Body of pancreas (tissue), 4 donors: ENCODE results near the gene MVD.

Experiments used
- POLR2A ChIP-seq, 3 donors: fragments of 450-650 bp; IDR thresholded peaks; one replicate each; pipeline ENCODE4 v1.6.1; 2016; ENCODE audit warnings: antibody characterized with exemption in 3 of 3, mild to moderate bottlenecking in 2 of 3
- TF ChIP-seq, protein P1 (sequence below), 7 experiments: fragments of 450-650 bp in 4 of 7; fragments of 200-600 bp in 3 of 7; sonication (generic) in 3 of 7; IDR thresholded peaks; one replicate each; pipeline ENCODE4 v1.5.1; 2016 to 2019; ENCODE audit warnings: antibody characterized with exemption in 7 of 7

- TF ChIP-seq, protein P1, sequence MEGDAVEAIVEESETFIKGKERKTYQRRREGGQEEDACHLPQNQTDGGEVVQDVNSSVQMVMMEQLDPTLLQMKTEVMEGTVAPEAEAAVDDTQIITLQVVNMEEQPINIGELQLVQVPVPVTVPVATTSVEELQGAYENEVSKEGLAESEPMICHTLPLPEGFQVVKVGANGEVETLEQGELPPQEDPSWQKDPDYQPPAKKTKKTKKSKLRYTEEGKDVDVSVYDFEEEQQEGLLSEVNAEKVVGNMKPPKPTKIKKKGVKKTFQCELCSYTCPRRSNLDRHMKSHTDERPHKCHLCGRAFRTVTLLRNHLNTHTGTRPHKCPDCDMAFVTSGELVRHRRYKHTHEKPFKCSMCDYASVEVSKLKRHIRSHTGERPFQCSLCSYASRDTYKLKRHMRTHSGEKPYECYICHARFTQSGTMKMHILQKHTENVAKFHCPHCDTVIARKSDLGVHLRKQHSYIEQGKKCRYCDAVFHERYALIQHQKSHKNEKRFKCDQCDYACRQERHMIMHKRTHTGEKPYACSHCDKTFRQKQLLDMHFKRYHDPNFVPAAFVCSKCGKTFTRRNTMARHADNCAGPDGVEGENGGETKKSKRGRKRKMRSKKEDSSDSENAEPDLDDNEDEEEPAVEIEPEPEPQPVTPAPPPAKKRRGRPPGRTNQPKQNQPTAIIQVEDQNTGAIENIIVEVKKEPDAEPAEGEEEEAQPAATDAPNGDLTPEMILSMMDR (IDR thresholded peaks at IDR 0.05) = no peak
- no peak for TF ChIP-seq POLR2A (IDR thresholded peaks at IDR 0.05)
These were observed 19.8 kb downstream of the MVD start for GRCh38 chr16:88642881-88643643.
